Gastrocnemius medialis (tissue), 4 donors: ENCODE measurements around the gene ANKRD34A.

Experiments used
- CTCF ChIP-seq, 5 experiments: fragments of 450-650 bp in 3 of 5; fragments of 200-600 bp in 2 of 5; sonication (generic) in 2 of 5; IDR thresholded peaks in 4 of 5; conservative IDR thresholded peaks in 1 of 5; 1 replicate in 4 of 5; 2 replicates in 1 of 5; pipeline ENCODE4 v1.5.1; 2016 to 2019; ENCODE audit warnings: antibody characterized with exemption in 5 of 5, mild to moderate bottlenecking in 3 of 5, moderate library complexity in 3 of 5
- POLR2A ChIP-seq, 2 donors: fragments of 450-650 bp; IDR thresholded peaks; one replicate each; pipeline ENCODE4 v1.6.1; 2017; ENCODE audit warnings: antibody characterized with exemption in 2 of 2, mild to moderate bottlenecking in 2 of 2, moderate library complexity in 2 of 2

GRCh38 chr1:145953861-145954260 lies 10.5 kb downstream of the ANKRD34A start:
- TF ChIP-seq CTCF (IDR thresholded peaks at IDR 0.05 in 4 of 5, conservative IDR thresholded peaks at IDR 0.05 in 1 of 5) (no peak), POLR2A (IDR thresholded peaks at IDR 0.05) (no peak)
